CD4-positive, alpha-beta T cell treated with Interleukin-6 at 100 ng/mL for 8 hours (primary cell): ENCODE data around the gene FAM83B.
"Not testable (repeated sequence)": the region's sequence is repeated elsewhere in the genome, so short reads cannot be mapped to it uniquely, and the experiment has no call there.

Experiments
- DNase-seq: peaks from one replicate; pipeline ENCODE4 v3.0.0-alpha.2; 2020; ENCODE audit warnings: mixed read lengths, low spot score

FAM83B gene

GRCh38 chr6:54898767-54899166 is 52.2 kb downstream of the FAM83B start:
- DNase-seq, result no peak

- no peak for DNase-seq
Measured at GRCh38 chr6:54899442-54899841, 52.9 kb downstream of the FAM83B start.

GRCh38 chr6:54899986-54900385 is 53.4 kb downstream of the FAM83B start:
- DNase-seq, result no peak

GRCh38 chr6:54900666-54901065 is 54.1 kb downstream of the FAM83B start:
- DNase-seq, result no peak

- no peak for DNase-seq
Measured at GRCh38 chr6:54903884-54904283, 57.3 kb downstream of the FAM83B start.

- DNase-seq, result no peak
Measured at GRCh38 chr6:54907355-54907754, 60.8 kb downstream of the FAM83B start.

- DNase-seq, result no peak
Measured at GRCh38 chr6:54909184-54909583, 62.6 kb downstream of the FAM83B start.

GRCh38 chr6:54910431-54910884 is 63.9 kb downstream of the FAM83B start:
- DNase-seq, result no peak

- DNase-seq, result no peak
Measured at GRCh38 chr6:54910921-54911320, 64.3 kb downstream of the FAM83B start.

GRCh38 chr6:54913211-54913610 is 66.6 kb downstream of the FAM83B start:
- DNase-seq, result no peak

GRCh38 chr6:54916858-54917257 is 70.3 kb downstream of the FAM83B start:
- DNase-seq, result no peak

- DNase-seq, result no peak
Measured at GRCh38 chr6:54920628-54921027, 74.1 kb downstream of the FAM83B start.

- no peak for DNase-seq
Measured at GRCh38 chr6:54921891-54922290, 75.3 kb downstream of the FAM83B start.

GRCh38 chr6:54929245-54929909 is 82.8 kb downstream of the FAM83B start:
- no peak for DNase-seq

GRCh38 chr6:54932622-54933021 is 86.1 kb downstream of the FAM83B start:
- DNase-seq, result no peak

- DNase-seq, result no peak
Measured at GRCh38 chr6:54935739-54936138, 89.2 kb downstream of the FAM83B start.

GRCh38 chr6:54937371-54937770 is 90.8 kb downstream of the FAM83B start:
- no peak for DNase-seq

GRCh38 chr6:54957698-54958097 is 111.1 kb downstream of the FAM83B start:
- no peak for DNase-seq

GRCh38 chr6:54958446-54958845 is 111.9 kb downstream of the FAM83B start:
- DNase-seq, result no peak

- DNase-seq, result no peak
Measured at GRCh38 chr6:54959820-54960219, 113.2 kb downstream of the FAM83B start.

- DNase-seq, result not testable (repeated sequence)
Measured at GRCh38 chr6:54961372-54961771, 114.8 kb downstream of the FAM83B start.

- no peak for DNase-seq
Measured at GRCh38 chr6:54970337-54970736, 123.8 kb downstream of the FAM83B start.

GRCh38 chr6:54971825-54972224 is 125.3 kb downstream of the FAM83B start:
- no peak for DNase-seq

- not testable (repeated sequence) for DNase-seq
Measured at GRCh38 chr6:54979161-54979560, 132.6 kb downstream of the FAM83B start.
